Neutrophil (primary cell): ENCODE measurements around the gene CRTC1.

Source experiments
- H3K27ac ChIP-seq: fragments of 200-600 bp; sonication (generic); 2 replicates; pipeline ENCODE4 v1.5.1; 2016; ENCODE audit warnings: mild to moderate bottlenecking, moderate library complexity
- H3K27me3 ChIP-seq: fragments of 200-600 bp; sonication (generic); 2 replicates; pipeline ENCODE4 v1.6.0; 2016; ENCODE audit warnings: mild to moderate bottlenecking
- H3K36me3 ChIP-seq: fragments of 200-600 bp; sonication (generic); 2 replicates; pipeline ENCODE4 v1.5.1; 2017
- H3K4me1 ChIP-seq, 2 experiments: fragments of 200-600 bp in 1 of 2; sonication (generic) in 1 of 2; 1 replicate in 1 of 2; 2 replicates in 1 of 2; pipeline versions ENCODE4 v1.5.1 to v1.6.1; 2013 to 2016; ENCODE audit warnings: low read depth in 1 of 2, low read length in 1 of 2, mild to moderate bottlenecking in 1 of 2, moderate library complexity in 1 of 2; ENCODE audit not compliant: control insufficient read depth in 1 of 2, insufficient read depth in 1 of 2
- H3K4me3 ChIP-seq, 2 experiments: fragments of 200-600 bp in 1 of 2; sonication (generic) in 1 of 2; 1 replicate in 1 of 2; 2 replicates in 1 of 2; pipeline ENCODE4 v1.5.1; 2013 to 2016; ENCODE audit warnings: low read depth in 1 of 2, low read length in 1 of 2, mild to moderate bottlenecking in 1 of 2, moderate library complexity in 1 of 2
- H3K9me3 ChIP-seq: fragments of 200-600 bp; sonication (generic); 2 replicates; pipeline ENCODE4 v1.5.1; 2016
- CTCF ChIP-seq: fragments of 200-600 bp; sonication (generic); IDR thresholded peaks from 2 replicates; pipeline ENCODE4 v1.5.1; 2016; ENCODE audit warnings: antibody characterized with exemption

Gene CRTC1

DNA sequence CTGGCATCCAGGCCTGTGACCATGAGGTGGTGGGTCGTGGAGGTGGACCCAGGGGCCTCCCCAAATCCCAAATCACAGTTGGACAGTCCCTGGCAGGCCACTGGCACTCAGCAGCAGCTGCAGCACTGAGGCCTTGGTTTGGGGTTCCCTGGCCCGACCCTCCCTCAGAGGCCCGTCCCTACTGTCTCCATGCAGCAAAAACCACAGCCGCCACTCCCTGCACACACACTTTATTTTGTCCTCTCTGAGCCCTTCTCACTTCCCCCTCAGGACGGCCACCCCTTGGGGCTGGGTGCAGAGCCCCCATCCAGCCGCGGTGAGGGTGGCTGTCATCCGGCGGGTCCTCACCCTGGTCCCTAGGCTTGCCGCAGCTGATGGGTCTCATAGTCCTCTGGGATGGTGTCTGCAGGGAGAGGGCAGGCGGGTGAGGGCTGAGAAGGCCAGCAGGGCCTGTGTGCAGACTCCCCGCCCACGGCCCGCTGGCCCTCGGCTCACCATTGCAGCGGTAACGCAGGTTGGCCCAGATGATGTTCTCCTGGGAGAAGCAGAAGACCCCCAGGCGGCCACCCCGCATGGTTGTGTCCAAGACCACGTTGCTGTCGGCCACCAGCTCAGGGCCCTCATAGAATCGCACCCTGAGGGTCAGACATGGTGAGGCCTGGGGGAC, 99.2 kb downstream of the CRTC1 start:
- Histone ChIP-seq H3K9me3 (no peaks in the 10 kb centered on the region), H3K4me1 (peaks cover 5 to 6% of the 10 kb centered on the region in 2 experiments), H3K27me3 (peaks cover 59% of the 10 kb centered on the region), H3K27ac (no peak overlapping the region), H3K4me3 (no peak overlapping the region), H3K36me3 (no peaks in the 10 kb centered on the region)
- TF ChIP-seq CTCF, result no peak

GRCh38 chr19:18783958-18784785, 100.7 kb downstream of the CRTC1 start:
- TF ChIP-seq CTCF, result no peak
- Histone ChIP-seq H3K27me3 (peaks cover 74% of the 10 kb centered on the region), H3K4me3 (no peak overlapping the region), H3K27ac (no peak overlapping the region), H3K36me3 (no peaks in the 10 kb centered on the region), H3K4me1 (peaks cover 6 to 18% of the 10 kb centered on the region in 2 experiments), H3K9me3 (no peaks in the 10 kb centered on the region)

GRCh38 chr19:18784786-18785120, 101.3 kb downstream of the CRTC1 start:
- Histone ChIP-seq H3K4me1 (peaks cover 6 to 21% of the 10 kb centered on the region in 2 experiments), H3K27me3 (peaks cover 80% of the 10 kb centered on the region), H3K27ac (no peak overlapping the region), H3K9me3 (no peaks in the 10 kb centered on the region), H3K36me3 (no peaks in the 10 kb centered on the region), H3K4me3 (no peak overlapping the region)
- TF ChIP-seq CTCF, result no peak

DNA sequence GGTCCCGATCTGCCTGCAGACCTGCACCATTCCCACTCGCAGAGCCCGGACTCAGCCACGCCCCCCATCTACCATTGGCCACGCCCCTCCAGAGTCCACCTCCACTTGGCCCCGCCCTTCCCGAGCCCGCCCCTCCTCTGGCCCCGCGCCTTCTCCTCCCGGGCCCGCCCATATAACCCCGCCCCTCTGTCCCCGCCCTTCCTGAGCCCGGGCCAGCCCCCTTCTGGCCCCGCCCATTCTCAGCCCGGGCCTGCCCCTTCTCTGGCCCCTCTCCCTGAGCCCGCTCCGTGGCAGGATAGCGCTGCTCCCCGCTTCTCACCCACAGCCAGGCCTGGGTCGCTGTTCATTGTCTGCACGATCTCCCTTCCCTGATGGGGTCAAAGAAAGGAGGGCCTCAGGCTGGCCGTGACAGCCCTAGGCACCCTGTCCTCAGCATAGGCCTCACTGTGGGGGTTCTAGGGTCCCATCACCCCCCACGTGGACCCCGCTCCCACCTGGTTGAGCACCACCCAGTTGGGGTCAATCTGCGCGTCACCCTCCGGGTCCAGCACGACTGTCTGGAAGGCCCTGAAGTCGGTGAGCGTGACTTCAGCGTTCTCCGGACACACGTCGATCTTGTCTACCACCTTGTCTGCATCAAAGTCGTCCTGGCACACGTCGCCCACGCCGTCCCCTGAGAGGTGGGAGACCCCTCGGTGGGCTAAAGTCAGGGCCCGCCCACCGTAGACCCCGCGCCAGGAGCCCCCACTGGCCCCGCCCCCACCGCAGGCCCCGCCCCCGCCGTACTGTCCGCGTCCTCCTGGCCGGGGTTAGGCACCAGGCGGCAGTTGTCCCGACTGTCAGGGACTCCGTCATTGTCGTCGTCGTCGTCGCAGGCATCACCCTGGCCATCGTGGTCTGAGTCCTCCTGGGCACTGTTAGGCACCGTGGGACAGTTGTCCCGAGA, 102.0 kb downstream of the CRTC1 start:
- no peak overlapping the region for H3K27ac ChIP-seq
- peaks cover 87% of the 10 kb centered on the region for H3K27me3 ChIP-seq
- peaks cover 8 to 26% of the 10 kb centered on the region in 2 experiments for H3K4me1 ChIP-seq
- no peaks in the 10 kb centered on the region for H3K36me3 ChIP-seq
- no peaks in the 10 kb centered on the region for H3K9me3 ChIP-seq
- H3K4me3 ChIP-seq, result no peak overlapping the region
- no peak for TF ChIP-seq CTCF
